Measurements from ENCODE around the gene DECR2. TPM values are rescaled to one million over a fixed set of nuclear protein-coding genes. Genes with fewer than 3 reads are reported as not detected.
"Not testable (repeated sequence)": the region's sequence is repeated elsewhere in the genome, so short reads cannot be mapped to it uniquely, and the experiment has no call there.

DECR2 gene
- total RNA-seq, 2 donors from 2014 or later = 7.5 to 10.6 TPM

DNA sequence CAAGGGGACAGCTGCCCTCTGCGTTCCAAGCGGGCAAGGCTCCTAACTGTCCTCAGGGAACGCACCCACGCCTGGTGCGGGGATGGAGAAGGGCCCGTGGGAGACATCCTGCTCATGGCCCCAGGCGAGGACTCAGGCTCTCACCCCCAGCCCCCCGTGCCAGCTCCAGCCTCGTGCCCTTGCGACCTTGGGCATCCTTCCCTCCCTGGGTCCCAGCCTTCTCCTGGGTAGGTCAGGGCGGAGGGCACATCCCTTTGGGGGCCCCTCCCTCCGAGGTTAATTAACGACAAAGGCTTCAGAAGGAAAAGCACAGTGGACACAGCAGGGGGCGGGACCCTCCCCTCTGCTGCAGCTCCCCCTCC is 22.9 kb upstream of the DECR2 start:
- Mint-ChIP-seq H3K36me3 (ENCODE audit: insufficient read depth in 2 of 2) (no peaks in the 10 kb centered on the region), H3K27me3 (ENCODE audit: low read depth) (no peaks in the 10 kb centered on the region), H3K27ac (no peak overlapping the region), H3K9me3 (no peaks in the 10 kb centered on the region), H3K4me1 (ENCODE audit: low read depth) (peaks cover 20% of the 10 kb centered on the region), H3K4me3 (no peak overlapping the region)
- ATAC-seq (replicated peaks in 1 of 2) = no peak
- DNase-seq = no peak

DNA sequence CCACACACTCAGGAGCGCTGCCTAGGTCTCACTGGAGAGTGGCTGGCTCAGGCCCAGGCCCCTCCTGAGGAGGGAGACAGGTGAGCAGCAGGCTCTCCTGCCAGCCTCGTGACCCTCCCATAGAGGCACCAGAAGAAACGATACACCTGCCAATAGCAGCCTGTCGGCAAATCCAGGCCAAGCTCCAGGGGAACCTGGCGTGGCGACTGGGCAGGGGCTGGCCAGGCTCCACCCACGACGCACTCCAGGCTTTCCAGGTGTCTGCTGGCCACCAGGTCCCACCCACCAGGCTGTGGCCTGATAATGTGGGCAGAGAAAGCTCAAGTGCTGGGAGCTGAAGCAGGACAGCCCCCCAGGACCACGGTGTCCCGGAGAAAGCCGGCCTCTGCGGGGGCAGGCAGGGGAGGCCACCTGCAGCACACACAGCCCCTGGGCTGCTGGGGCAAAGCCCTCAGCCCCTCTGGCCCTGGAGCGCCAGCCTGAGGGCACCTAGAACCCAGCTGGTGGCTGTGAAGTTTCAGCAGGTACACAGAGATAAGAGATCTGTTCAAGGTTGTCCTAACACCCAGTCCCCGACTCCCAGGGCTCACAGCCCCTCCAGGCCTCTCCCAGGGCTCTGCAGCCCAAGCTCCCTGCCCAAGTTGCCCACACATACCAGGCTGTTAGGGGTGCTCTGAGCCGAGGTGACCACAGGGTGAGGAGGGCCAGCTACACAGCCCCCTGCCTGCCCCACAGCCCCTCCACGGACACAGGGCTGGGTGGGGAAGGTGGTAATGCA is 22.3 kb upstream of the DECR2 start:
- Mint-ChIP-seq H3K36me3 (ENCODE audit: insufficient read depth in 2 of 2) (no peaks in the 10 kb centered on the region), H3K9me3 (no peaks in the 10 kb centered on the region), H3K27ac (no peak overlapping the region), H3K4me3 (peak overlapping the region in 1 of 2 donors; percentile 78), H3K27me3 (ENCODE audit: low read depth) (no peaks in the 10 kb centered on the region), H3K4me1 (ENCODE audit: low read depth) (peaks cover 20% of the 10 kb centered on the region)
- ATAC-seq (replicated peaks in 1 of 2) = no peak
- DNase-seq = no peak

DNA sequence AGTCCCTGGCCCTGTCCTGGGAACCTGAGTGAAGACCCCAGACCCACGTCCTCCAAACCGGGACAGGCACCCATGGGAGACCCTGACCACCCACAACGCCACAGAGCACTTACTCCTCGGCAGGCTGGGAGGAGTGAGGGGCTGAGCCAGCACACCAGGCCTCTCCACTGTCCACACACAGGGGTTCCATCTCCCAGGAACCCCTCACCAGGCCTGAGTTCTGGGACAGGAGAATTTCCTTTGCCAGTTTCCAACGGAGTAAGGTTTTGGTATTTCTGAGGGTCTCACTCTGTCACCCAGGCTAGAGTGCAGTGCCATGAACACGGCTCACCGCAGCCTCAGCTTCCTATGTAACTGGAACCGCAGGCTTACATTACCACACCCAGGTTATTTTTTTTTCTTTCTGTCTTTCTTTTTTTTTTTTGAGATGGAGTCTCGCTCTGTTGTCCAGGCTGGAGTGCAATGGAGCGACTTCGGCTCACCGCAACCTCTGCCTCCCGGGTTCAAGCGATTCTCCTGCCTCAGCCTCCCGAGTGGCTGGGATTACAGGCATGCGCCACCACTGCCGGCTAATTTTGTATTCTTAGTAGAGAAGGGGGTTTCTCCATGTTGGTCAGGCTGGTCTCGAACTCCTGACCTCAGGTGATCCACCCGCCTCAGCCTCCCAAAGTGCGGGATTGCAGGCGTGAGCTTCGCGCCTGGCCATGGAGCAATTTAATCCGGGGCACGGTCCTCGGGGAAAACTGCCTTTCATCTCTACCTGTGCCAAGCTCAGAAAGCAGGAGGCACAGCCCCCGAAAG is 21.5 kb upstream of the DECR2 start:
- Mint-ChIP-seq H3K27ac (no peak overlapping the region), H3K4me3 (peak overlapping the region; percentile 44 to 78), H3K36me3 (ENCODE audit: insufficient read depth in 2 of 2) (no peaks in the 10 kb centered on the region), H3K4me1 (ENCODE audit: low read depth) (peaks cover 20% of the 10 kb centered on the region), H3K9me3 (no peaks in the 10 kb centered on the region), H3K27me3 (ENCODE audit: low read depth) (no peaks in the 10 kb centered on the region)
- ATAC-seq (replicated peaks in 1 of 2) = no peak
- DNase-seq = peak in 1 of 2 donors; percentile 35

DNA sequence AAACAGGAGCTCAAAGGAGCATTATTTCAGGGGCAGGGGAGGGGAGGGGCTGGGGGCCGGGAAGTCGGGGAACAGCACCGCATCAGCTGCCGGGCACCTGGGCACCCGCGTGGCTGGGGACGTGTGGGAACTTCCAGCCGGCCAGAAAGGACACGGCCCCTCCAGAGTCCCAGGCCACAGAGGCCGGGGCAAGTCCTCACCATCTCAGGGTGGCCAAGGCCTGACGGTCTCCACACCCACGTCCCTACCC is 21.0 kb upstream of the DECR2 start:
- Mint-ChIP-seq H3K4me1 (ENCODE audit: low read depth) (peaks cover 20% of the 10 kb centered on the region), H3K27me3 (ENCODE audit: low read depth) (no peaks in the 10 kb centered on the region), H3K4me3 (peak overlapping the region; percentile 73 to 78), H3K9me3 (no peaks in the 10 kb centered on the region), H3K27ac (no peak overlapping the region), H3K36me3 (ENCODE audit: insufficient read depth in 2 of 2) (no peaks in the 10 kb centered on the region)
- DNase-seq (no peak), ATAC-seq (replicated peaks in 1 of 2) (no peak)

DNA sequence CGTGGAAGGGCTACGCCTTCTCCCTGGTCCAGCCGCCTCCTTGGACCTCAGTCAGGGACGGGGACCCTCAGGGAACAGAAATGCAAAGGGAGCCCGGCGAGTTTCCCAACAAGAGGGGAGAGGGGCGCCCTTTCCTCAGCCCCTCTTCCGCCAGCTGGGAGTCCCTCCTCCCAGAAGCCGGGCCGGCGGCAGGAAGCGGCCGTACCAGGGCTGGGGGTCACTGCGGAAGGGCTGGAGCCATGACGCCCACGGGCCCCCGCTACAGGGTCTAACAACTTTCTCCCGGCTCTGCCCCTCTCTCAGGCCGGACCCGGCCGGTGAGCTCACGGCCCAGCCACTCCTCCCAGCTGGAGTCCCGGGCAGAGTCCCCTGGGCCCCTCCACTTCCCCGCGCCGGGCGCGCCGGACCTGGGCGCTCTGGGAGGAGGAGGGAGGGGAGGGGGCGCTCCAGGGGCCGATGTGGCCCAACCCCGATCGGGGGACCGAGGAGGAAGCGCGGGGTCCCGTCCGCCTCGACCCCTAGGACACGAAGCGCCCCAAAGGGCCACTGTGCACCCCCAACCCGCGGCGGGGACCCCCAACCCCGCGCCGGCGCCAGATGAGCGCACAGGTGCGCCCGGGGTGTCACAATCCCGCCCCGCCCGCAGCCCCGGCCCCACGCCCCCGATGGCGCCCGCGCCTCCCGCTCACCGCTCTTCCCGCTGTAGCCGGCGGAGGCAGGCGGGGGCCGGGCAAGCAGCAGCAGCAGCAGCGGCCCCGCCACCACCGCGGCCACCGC is 20.5 kb upstream of the DECR2 start:
- Mint-ChIP-seq H3K4me1 (ENCODE audit: low read depth) (peaks cover 20% of the 10 kb centered on the region), H3K9me3 (no peaks in the 10 kb centered on the region), H3K4me3 (peak overlapping the region; percentile 73 to 78), H3K27me3 (ENCODE audit: low read depth) (no peaks in the 10 kb centered on the region), H3K36me3 (ENCODE audit: insufficient read depth in 2 of 2) (no peaks in the 10 kb centered on the region), H3K27ac (no peak overlapping the region)
- peak; percentile 48 to 55 for ATAC-seq (replicated peaks in 1 of 2)
- peak in 1 of 2 donors; percentile 26 for DNase-seq

DNA sequence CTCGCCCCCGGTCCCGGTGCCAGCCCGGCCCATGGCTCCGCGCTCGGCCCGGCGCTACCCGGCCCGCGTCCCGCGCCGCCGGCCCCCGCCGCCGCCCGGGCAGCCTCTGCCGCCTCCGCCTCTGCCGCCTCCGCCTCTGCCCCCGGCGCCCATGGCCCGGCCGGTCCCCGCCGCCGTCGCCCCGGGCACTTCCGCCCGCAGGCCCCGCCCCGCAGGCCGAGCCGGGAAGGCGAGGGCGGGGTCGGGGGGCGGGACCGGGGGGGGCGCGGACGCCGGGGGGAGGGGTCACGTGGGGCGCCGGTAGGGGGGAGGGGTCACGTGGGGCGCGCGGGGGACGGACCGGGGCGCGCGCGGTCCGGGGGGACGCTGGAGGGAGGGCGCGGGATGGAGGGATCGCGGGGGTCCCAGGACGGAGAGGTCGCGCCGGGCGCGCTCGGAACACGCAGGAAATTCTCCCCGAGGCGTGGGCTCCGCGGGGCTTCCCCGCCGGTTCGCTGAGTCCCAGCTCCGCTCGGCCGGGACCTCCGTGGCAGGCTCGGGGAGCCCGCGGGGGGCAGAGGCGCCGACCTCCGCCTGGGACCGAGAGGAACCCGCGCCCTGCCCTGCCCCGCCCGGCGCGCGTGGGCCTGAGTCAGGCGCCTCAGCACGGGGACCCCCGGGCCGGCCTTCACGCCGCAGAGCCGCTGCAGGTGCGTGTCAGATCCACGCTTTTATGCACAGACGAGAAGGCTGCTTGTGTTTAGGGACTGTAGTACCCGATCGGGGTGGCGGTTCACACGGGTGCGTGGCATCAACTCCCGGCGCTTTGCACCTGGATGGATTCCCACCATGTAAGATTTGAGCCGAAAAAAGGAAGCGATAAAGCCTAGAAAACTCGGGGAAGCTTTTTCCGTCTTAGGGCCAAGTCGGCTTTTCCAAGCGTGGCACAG is 19.6 kb upstream of the DECR2 start, which contains the start of gene PGAP6:
Gene PGAP6, minus strand, starts transcription at position 190 of the 929 bp plus-strand sequence. Its CDS starts 157 bp downstream, at position 33.
- H3K27me3 Mint-ChIP-seq (ENCODE audit: low read depth) = no peaks in the 10 kb centered on the region
- peak; percentile 74 to 79 for ATAC-seq (replicated peaks in 1 of 2)
- DNase-seq = peak; percentile 67 to 81
- H3K27ac Mint-ChIP-seq = no peak within 1 kb of the TSS
- H3K36me3 Mint-ChIP-seq (ENCODE audit: insufficient read depth in 2 of 2) = no peaks in the 10 kb centered on the region
- peak within 1 kb of the TSS; percentile 73 to 89 for H3K4me3 Mint-ChIP-seq
- no peaks in the 10 kb centered on the region for H3K9me3 Mint-ChIP-seq
- H3K4me1 Mint-ChIP-seq (ENCODE audit: low read depth) = peaks cover 20% of the 10 kb centered on the region

DNA sequence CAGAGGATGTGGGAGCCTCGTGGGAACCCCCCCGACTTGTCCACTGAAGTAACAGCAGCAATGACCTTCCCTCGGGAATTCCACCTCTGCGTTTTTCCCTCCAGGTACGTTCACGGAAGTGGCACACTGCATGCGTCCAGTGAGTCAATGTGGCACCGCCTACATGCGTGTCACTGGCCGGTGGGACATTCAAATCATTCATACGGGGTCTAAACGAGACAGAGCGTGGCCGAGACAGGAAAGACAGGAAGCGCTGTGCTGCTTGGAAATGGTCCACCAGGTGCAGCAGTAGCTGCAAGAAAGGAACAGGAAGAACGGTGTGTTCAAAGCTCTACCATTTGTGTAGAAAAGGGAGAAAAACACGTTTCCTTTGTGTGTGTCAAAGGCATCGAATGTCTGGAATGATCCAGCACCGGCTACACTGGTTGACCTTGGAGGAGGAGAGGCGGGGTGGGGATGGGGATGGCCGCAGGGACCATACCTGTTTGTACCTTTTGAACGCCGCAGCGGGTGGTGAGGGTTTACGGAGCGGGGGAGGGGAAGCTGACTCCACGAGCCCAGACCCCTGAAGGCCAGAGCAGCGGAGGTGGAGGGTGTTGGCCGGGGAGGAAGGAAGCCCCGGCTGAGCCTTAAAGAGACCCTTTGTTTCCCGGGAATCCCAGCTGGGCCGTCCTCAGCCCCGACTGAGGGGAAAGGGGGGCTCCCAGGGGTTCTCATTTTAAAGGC is 18.2 kb upstream of the DECR2 start:
- Mint-ChIP-seq H3K9me3 (no peaks in the 10 kb centered on the region), H3K27me3 (ENCODE audit: low read depth) (no peaks in the 10 kb centered on the region), H3K27ac (peak overlapping the region; percentile 4), H3K4me1 (ENCODE audit: low read depth) (peaks cover 20% of the 10 kb centered on the region), H3K36me3 (ENCODE audit: insufficient read depth in 2 of 2) (no peaks in the 10 kb centered on the region), H3K4me3 (peak overlapping the region; percentile 69 to 89)
- DNase-seq (peak; percentile 63 to 69), ATAC-seq (replicated peaks in 1 of 2) (peak; percentile 54 to 68)

DNA sequence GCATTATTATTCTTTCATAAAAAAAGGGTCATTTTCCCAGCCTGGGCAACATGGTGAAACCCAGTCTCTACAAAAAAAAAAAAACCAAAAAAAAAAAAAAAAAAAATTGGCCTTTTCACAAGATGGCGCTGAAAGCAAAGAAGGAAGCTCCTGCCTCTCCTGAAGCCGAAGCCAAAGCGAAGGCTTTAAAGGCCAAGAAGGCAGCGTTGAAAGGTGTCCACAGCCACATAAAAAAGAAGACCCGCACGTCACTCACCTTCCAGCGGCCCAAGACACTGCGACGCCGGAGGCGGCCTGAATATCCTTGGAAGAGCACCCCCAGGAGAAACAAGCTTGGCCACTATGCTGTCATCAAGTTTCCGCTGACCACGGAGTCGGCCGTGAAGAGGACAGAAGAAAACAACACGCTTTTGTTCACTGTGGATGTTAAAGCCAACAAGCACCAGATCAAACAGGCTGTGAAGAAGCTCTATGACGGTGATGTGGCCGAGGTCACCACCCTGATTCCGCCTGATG is 15.0 kb upstream of the DECR2 start:
- Mint-ChIP-seq H3K4me1 (ENCODE audit: low read depth) (peaks cover 12% of the 10 kb centered on the region), H3K27me3 (ENCODE audit: low read depth) (no peaks in the 10 kb centered on the region), H3K9me3 (no peaks in the 10 kb centered on the region), H3K4me3 (no peak overlapping the region), H3K36me3 (ENCODE audit: insufficient read depth in 2 of 2) (no peaks in the 10 kb centered on the region), H3K27ac (no peak overlapping the region)
- DNase-seq = no peak
- ATAC-seq (replicated peaks in 1 of 2) = no peak

DNA sequence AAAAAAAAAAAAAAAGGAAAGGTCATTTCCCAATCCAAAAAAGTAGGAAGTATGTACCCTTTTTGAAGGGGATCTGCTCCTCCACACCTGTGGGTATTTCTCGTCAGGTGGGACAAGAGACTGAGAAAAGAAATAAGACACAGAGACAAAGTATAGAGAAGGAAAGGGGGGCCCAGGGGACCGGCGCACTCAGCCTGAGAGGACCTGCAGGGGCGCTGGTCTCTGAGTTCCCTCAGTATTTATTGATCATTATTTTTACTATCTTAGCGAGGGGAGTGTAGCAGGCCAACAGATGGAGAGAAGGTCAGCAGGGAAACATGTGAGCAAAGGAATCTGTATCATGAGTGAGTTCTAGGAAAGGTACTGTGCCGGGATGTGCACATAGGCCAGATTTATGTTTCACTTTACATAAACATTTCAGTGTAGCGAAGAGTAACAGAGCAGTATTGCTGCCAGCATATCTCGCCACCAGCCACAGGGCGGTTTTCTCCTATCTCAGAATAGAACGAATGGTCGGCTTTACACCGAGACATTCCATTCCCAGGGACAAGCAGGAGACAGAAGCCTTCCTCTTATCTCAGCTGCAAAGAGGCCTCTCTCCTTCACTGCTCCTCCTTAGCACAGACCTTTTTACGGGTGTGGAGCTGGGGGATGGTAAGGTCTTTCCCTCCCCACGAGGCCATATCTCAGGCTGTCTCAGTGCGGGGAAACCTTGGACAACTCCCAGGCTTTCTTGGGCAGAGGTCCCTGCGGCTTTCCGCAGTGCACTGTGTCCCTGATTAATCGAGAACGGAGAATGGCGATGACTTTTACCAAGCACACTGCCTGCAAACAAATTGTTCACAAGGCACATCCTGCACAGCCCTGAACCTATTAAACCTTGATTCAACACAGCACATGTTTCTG is 13.7 kb upstream of the DECR2 start:
- not testable (repeated sequence) for H3K9me3 Mint-ChIP-seq; H3K4me3 Mint-ChIP-seq; ATAC-seq (replicated peaks in 1 of 2)

DNA sequence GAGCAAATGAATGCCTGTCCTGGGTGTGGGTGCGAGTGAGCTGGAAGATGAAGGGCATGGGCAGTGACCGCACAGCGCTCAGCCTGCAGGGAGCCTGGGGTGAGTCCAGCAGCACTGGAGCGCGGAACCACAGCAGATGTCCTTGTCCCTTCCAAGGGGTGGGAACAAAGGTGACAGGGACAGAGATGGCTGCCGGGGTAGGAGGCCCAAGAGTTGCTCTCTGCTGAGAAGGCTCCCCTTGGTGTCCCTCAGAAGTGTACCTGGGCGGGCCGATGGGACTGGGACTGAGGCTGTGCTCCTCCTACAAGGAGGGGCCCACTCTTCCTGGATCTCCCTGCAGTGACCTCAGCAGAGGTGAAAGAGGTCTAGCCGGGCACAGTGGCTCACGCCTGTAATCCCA is 12.3 kb upstream of the DECR2 start:
- no peak for DNase-seq
- H3K4me1 Mint-ChIP-seq (ENCODE audit: low read depth) = peaks cover 15% of the 10 kb centered on the region
- H3K9me3 Mint-ChIP-seq = peaks cover 0 to 3% of the 10 kb centered on the region in 2 donors
- no peaks in the 10 kb centered on the region for H3K36me3 Mint-ChIP-seq (ENCODE audit: insufficient read depth in 2 of 2)
- no peak overlapping the region for H3K4me3 Mint-ChIP-seq
- no peaks in the 10 kb centered on the region for H3K27me3 Mint-ChIP-seq (ENCODE audit: low read depth)
- no peak for ATAC-seq (replicated peaks in 1 of 2)
- no peak overlapping the region for H3K27ac Mint-ChIP-seq

More for the DNA sequence above, 13.7 kb upstream of the DECR2 start:
- H3K27me3 Mint-ChIP-seq (ENCODE audit: low read depth); DNase-seq; H3K36me3 Mint-ChIP-seq (ENCODE audit: insufficient read depth in 2 of 2); H3K27ac Mint-ChIP-seq: not testable (repeated sequence)
- H3K4me1 Mint-ChIP-seq (ENCODE audit: low read depth) = peaks cover 23% of the 10 kb centered on the region

DNA sequence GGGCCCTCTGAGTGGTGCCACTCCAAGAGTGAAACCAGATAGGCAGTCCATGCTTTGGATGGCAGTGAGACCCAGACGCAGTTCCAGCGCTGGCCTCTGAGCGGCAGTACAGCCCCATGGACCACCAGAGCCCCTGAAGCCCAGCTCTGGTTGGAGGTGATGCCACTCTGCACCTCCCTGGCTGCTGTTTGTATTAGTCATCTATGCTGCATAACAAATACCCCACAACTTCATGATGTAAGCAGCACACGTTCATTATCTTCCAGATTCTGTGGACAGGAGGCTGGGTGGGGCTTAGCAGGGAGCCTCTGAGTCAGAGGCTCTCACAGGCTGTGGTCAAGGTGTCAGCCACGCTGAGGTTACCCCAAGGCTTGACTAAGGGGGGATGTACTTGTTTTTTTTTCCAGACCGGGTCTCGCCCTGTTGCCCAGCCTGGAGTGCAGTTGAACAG is 9.8 kb upstream of the DECR2 start:
- Mint-ChIP-seq H3K27ac (peak overlapping the region; percentile 55), H3K4me3 (peak overlapping the region; percentile 32 to 56), H3K4me1 (ENCODE audit: low read depth) (peaks cover 25% of the 10 kb centered on the region), H3K27me3 (ENCODE audit: low read depth) (no peaks in the 10 kb centered on the region), H3K9me3 (peaks cover 0 to 3% of the 10 kb centered on the region in 2 donors), H3K36me3 (ENCODE audit: insufficient read depth in 2 of 2) (no peaks in the 10 kb centered on the region)
- DNase-seq (peak; percentile 90 to 91), ATAC-seq (replicated peaks in 1 of 2) (peak; percentile 96 to 97)
